H1 (cell line): ENCODE results near the gene TGFBR2. TPM values are rescaled to one million over a fixed set of nuclear protein-coding genes. Genes with fewer than 3 reads are reported as not detected.

Source experiments
- polyA plus RNA-seq, 7 experiments: library from polyadenylated mRNA; depleted of rRNA in 3 of 7; stranded (reverse) in 5 of 7; unstranded in 2 of 7; fragments of >200 nt in 5 of 7; fragments of 200-250 nt in 2 of 7; gene quantifications; 1 replicate in 5 of 7; 2 replicates in 1 of 7; 4 replicates in 1 of 7; pipeline versions ENCODE4 v1.2.1 to v1.2.3, GENCODE V29; 2011 to 2013; ENCODE audit warnings: missing spikeins in 2 of 7, mixed read lengths in 2 of 7
- total RNA-seq: library from RNA; stranded (reverse); fragmentation: NEBNext Ultra II Directional; extraction: Animal tissue kit (Norgen Biotek cat#: 25700); gene quantifications from 2 replicates; pipeline ENCODE4 v1.2.1, GENCODE V29; 2021
- TF ChIP-seq, protein P1 (sequence below): fragments of 300-600 bp; sonication (generic); IDR thresholded peaks from 2 replicates; pipeline ENCODE4 v1.7.1; 2012; ENCODE audit warnings: low read length, moderate library complexity, mild to moderate bottlenecking, inconsistent platforms; ENCODE audit not compliant: insufficient replicate concordance

The TGFBR2 gene
- total and polyA plus RNA-seq, 2 of the 8 experiments (the other 6 are each of a cell fraction or from before 2014, with no cell fraction given) = 4.2 to 7.4 TPM

GRCh38 chr3:30614943-30615342 lies 8.5 kb downstream of the TGFBR2 start (continued):
- TF ChIP-seq, protein P1, sequence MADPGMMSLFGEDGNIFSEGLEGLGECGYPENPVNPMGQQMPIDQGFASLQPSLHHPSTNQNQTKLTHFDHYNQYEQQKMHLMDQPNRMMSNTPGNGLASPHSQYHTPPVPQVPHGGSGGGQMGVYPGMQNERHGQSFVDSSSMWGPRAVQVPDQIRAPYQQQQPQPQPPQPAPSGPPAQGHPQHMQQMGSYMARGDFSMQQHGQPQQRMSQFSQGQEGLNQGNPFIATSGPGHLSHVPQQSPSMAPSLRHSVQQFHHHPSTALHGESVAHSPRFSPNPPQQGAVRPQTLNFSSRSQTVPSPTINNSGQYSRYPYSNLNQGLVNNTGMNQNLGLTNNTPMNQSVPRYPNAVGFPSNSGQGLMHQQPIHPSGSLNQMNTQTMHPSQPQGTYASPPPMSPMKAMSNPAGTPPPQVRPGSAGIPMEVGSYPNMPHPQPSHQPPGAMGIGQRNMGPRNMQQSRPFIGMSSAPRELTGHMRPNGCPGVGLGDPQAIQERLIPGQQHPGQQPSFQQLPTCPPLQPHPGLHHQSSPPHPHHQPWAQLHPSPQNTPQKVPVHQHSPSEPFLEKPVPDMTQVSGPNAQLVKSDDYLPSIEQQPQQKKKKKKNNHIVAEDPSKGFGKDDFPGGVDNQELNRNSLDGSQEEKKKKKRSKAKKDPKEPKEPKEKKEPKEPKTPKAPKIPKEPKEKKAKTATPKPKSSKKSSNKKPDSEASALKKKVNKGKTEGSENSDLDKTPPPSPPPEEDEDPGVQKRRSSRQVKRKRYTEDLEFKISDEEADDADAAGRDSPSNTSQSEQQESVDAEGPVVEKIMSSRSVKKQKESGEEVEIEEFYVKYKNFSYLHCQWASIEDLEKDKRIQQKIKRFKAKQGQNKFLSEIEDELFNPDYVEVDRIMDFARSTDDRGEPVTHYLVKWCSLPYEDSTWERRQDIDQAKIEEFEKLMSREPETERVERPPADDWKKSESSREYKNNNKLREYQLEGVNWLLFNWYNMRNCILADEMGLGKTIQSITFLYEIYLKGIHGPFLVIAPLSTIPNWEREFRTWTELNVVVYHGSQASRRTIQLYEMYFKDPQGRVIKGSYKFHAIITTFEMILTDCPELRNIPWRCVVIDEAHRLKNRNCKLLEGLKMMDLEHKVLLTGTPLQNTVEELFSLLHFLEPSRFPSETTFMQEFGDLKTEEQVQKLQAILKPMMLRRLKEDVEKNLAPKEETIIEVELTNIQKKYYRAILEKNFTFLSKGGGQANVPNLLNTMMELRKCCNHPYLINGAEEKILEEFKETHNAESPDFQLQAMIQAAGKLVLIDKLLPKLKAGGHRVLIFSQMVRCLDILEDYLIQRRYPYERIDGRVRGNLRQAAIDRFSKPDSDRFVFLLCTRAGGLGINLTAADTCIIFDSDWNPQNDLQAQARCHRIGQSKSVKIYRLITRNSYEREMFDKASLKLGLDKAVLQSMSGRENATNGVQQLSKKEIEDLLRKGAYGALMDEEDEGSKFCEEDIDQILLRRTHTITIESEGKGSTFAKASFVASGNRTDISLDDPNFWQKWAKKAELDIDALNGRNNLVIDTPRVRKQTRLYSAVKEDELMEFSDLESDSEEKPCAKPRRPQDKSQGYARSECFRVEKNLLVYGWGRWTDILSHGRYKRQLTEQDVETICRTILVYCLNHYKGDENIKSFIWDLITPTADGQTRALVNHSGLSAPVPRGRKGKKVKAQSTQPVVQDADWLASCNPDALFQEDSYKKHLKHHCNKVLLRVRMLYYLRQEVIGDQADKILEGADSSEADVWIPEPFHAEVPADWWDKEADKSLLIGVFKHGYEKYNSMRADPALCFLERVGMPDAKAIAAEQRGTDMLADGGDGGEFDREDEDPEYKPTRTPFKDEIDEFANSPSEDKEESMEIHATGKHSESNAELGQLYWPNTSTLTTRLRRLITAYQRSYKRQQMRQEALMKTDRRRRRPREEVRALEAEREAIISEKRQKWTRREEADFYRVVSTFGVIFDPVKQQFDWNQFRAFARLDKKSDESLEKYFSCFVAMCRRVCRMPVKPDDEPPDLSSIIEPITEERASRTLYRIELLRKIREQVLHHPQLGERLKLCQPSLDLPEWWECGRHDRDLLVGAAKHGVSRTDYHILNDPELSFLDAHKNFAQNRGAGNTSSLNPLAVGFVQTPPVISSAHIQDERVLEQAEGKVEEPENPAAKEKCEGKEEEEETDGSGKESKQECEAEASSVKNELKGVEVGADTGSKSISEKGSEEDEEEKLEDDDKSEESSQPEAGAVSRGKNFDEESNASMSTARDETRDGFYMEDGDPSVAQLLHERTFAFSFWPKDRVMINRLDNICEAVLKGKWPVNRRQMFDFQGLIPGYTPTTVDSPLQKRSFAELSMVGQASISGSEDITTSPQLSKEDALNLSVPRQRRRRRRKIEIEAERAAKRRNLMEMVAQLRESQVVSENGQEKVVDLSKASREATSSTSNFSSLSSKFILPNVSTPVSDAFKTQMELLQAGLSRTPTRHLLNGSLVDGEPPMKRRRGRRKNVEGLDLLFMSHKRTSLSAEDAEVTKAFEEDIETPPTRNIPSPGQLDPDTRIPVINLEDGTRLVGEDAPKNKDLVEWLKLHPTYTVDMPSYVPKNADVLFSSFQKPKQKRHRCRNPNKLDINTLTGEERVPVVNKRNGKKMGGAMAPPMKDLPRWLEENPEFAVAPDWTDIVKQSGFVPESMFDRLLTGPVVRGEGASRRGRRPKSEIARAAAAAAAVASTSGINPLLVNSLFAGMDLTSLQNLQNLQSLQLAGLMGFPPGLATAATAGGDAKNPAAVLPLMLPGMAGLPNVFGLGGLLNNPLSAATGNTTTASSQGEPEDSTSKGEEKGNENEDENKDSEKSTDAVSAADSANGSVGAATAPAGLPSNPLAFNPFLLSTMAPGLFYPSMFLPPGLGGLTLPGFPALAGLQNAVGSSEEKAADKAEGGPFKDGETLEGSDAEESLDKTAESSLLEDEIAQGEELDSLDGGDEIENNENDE = no peak
